ENCODE measurements around the gene PIK3R5. TPM values are rescaled to one million over a fixed set of nuclear protein-coding genes. Genes with fewer than 3 reads are reported as not detected.

PIK3R5 gene
- total and polyA plus RNA-seq, 2 donors (not counting 3 experiments of a cell fraction or from before 2014, with no cell fraction given): not detected

DNA sequence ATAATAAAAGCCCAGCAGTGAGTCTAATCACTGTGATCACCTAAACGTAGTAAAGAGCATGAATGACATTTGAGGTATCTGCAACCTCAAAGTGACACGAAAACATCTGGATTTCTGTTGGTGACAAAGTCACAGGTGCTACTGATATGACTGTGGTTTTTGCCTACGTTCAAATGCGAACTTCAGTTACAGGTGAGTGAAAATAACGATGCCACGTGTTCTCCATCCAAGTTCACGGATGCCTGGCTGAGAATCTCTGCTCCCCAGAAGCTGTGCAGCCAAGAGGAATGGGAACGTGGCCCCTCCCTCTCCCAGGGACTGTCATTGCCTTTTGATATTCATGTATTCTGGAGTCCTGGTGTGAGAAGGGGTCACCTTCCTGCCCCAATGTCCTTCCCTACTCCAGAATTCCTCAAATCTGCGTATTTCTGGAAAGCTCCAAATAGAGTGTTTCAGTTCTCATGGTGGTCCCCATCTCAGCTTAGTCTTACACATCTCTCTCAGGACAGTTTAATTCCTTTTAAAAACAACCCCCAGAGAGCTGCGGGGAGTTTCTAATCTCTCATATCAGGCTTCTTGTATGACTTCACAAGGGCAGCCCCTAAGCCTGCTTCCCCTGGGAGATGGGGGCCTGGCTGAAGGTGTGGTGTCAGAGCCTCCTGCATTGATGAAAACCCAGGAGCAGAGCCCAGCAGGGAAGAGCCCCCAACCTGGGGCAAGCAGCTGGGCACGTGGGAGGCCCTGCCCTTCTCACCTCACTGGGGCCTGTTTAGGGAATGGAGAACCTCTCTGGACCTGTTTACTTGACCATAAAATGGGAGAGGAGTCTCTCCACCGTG, 25.8 kb downstream of the PIK3R5 start:
- H3K79me2 ChIP-seq (ENCODE audit: control insufficient read depth, insufficient read depth, low read length): no peaks in the 10 kb centered on the region
- no peaks in the 10 kb centered on the region for H3K9me1 ChIP-seq (replicated peaks; ENCODE audit: control insufficient read depth, extremely low read depth, insufficient read depth, low read length)
- FAIRE-seq (no peak), DNase-seq (ENCODE audit: low read depth, low spot score) (no peak)
- H3K4me2 ChIP-seq (ENCODE audit: insufficient read depth, low read length): no peak overlapping the region
- intact Hi-C loops (cut with micrococcal nuclease) (no loop called here), dilution Hi-C loops (cut with MboI; ENCODE audit: extremely low pct_ligation_motif_present, low sequenced_read_pairs) (no loop called here)
- no peak overlapping the region for H3K9ac ChIP-seq (replicated peaks; ENCODE audit: extremely low read depth, insufficient read depth, low read length)
- BruUV-seq (replicated peaks): no TSS peak
- no peaks in the 10 kb centered on the region for H3K27me3 ChIP-seq (ENCODE audit: control insufficient read depth in 2 of 2, insufficient read depth in 2 of 2, low read length in 2 of 2)
- TF ChIP-seq POLR2A (IDR thresholded peaks at IDR 0.05; ENCODE audit: low read depth, low read length) (no peak), GATA2 (IDR thresholded peaks at IDR 0.05; ENCODE audit: insufficient read depth, insufficient read length, low read depth, low read length) (no peak), MYC (IDR thresholded peaks at IDR 0.05; ENCODE audit: low read depth, low read length) (no peak), POLR2AphosphoS5 (IDR thresholded peaks at IDR 0.05; ENCODE audit: insufficient read depth, low read depth, low read length) (no peak), FOS (IDR thresholded peaks at IDR 0.05; ENCODE audit: borderline replicate concordance, insufficient read depth, low read length) (no peak), JUN (IDR thresholded peaks at IDR 0.05; ENCODE audit: borderline replicate concordance, insufficient read depth, insufficient read length, low read depth) (no peak)
- TF ChIP-seq, protein P1, sequence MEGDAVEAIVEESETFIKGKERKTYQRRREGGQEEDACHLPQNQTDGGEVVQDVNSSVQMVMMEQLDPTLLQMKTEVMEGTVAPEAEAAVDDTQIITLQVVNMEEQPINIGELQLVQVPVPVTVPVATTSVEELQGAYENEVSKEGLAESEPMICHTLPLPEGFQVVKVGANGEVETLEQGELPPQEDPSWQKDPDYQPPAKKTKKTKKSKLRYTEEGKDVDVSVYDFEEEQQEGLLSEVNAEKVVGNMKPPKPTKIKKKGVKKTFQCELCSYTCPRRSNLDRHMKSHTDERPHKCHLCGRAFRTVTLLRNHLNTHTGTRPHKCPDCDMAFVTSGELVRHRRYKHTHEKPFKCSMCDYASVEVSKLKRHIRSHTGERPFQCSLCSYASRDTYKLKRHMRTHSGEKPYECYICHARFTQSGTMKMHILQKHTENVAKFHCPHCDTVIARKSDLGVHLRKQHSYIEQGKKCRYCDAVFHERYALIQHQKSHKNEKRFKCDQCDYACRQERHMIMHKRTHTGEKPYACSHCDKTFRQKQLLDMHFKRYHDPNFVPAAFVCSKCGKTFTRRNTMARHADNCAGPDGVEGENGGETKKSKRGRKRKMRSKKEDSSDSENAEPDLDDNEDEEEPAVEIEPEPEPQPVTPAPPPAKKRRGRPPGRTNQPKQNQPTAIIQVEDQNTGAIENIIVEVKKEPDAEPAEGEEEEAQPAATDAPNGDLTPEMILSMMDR (IDR thresholded peaks at IDR 0.05; ENCODE audit: extremely low read depth in 1 of 2, insufficient read depth in 1 of 2, low read depth in 1 of 2, low read length in 2 of 2): no peak
- TF ChIP-seq, protein P2, sequence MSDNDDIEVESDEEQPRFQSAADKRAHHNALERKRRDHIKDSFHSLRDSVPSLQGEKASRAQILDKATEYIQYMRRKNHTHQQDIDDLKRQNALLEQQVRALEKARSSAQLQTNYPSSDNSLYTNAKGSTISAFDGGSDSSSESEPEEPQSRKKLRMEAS (IDR thresholded peaks at IDR 0.05; ENCODE audit: insufficient read depth, insufficient read length): no peak
- H4K20me1 ChIP-seq (replicated peaks; ENCODE audit: control insufficient read depth, extremely low read depth, insufficient read depth, low read length): no peaks in the 10 kb centered on the region
- no peaks in the 10 kb centered on the region for H3K4me1 ChIP-seq (ENCODE audit: control insufficient read depth, extremely low read depth, insufficient read depth, low read length)
- H3K9me3 ChIP-seq (replicated peaks; ENCODE audit: control insufficient read depth, insufficient read depth, low read length): no peaks in the 10 kb centered on the region
- no peak overlapping the region for H3K4me3 ChIP-seq (replicated peaks in 1 of 3; ENCODE audit: insufficient read depth in 1 of 3, low read depth in 1 of 3, low read length in 3 of 3)
- H2AFZ ChIP-seq (ENCODE audit: low read depth, low read length): no peak overlapping the region
- no peak overlapping the region for H3K27ac ChIP-seq (ENCODE audit: insufficient read depth, low read depth, low read length)
- H3K36me3 ChIP-seq (ENCODE audit: control insufficient read depth in 2 of 2, extremely low read depth in 1 of 2, insufficient read depth in 2 of 2, low read length in 2 of 2): no peaks in the 10 kb centered on the region
- ChIA-PET CTCF (no interaction called here), POLR2A (no interaction called here)

Measured in endothelial cell of umbilical vein (primary cell).